Retinal pigment epithelial cell (primary cell): Measurements from ENCODE around the gene TFF3.

Experiments
- DNase-seq: peaks from one replicate; pipeline ENCODE4 v3.0.0-alpha.2; 2010; ENCODE audit warnings: low read depth
- H3K4me3 ChIP-seq: 2 replicates; pipeline ENCODE4 v1.5.1; 2011; ENCODE audit warnings: mild to moderate bottlenecking, low read length, control low read depth, moderate library complexity
- CTCF ChIP-seq: conservative IDR thresholded peaks from 2 replicates; pipeline ENCODE4 v1.5.1; 2011; ENCODE audit warnings: low read depth, low read length, control low read depth, inconsistent platforms

Gene TFF3

DNA sequence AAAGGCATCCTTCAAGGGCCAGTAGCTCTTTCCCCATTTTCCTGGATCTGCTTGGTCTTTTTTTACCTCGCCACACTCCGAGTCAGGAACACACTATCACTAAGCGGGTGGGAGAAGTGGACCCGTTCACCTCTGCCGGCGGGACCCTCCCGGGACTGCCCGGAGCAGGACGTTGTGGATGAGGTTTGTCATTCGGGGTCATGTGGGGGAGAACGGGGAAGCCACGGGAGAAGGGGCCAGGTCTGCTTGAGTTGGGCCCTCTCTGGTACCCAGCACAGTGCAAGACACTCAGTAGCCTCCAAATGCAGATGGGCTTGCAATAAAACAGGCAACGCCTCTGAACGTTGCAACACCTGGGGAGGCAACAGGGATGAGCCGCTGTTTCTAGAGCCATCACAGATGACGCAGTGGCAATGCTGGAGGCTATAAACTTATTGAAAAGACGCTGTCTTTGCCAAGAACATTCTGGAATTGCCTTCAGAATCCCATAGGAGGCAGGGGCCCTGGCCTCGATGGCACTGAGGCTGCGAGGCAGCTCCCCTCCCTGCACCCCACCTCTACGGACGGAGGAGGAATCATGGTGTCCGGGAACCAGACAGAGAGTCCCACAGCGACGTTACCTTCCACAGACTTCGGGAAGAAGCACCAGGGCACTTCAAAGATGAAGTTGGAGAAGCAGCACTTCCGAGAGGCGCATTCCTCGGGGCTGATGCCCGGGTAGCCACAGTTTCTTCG lies 31.8 kb upstream of the TFF3 start:
- DNase-seq = no peak
- H3K4me3 ChIP-seq = no peak overlapping the region
- TF ChIP-seq CTCF = no peak

DNA sequence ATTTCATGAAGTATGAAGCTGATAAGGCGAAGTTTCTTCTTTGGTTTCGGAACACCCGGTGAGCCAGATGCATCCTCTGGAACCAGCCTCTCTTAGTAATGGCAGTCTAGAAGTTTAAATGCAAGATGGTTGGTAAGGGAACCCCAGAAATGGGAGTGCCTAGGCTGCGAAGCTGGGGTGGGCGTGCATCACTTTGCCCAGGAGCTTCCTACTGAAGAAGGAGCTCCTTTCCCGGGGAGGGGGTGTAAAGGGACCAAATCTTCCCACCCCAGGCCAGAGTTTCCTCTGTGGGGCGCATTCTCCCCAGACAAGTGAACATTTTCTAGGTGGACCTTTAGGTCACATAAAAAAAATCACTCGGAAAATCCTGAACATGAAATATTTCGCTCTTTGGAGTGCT lies 31.2 kb upstream of the TFF3 start:
- H3K4me3 ChIP-seq = no peak overlapping the region
- TF ChIP-seq CTCF = no peak
- no peak for DNase-seq

DNA sequence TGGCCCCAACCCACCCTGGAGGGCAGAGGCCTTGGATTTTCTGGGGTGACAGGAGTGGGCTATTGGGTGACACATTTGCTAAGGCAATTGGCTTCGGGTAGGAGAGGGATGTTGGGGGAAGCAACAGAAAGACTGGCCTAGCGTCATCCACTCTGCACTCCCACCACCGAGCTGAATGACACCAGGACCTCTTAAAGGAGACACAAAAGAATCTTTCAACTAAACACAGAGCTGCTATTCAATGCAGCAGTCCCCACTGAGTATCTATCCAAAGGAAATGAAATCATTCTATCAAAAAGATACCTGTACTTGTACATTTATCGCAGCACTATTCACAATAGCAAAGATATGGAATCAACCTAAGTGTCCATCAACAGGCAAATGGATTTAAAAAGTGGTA lies 29.4 kb upstream of the TFF3 start:
- H3K4me3 ChIP-seq = no peak overlapping the region
- no peak for DNase-seq
- no peak for TF ChIP-seq CTCF

- no peak for TF ChIP-seq CTCF
- no peak for DNase-seq
- H3K4me3 ChIP-seq = no peak overlapping the region
These were observed 28.8 kb upstream of the TFF3 start for GRCh38 chr21:42343963-42344510.

DNA sequence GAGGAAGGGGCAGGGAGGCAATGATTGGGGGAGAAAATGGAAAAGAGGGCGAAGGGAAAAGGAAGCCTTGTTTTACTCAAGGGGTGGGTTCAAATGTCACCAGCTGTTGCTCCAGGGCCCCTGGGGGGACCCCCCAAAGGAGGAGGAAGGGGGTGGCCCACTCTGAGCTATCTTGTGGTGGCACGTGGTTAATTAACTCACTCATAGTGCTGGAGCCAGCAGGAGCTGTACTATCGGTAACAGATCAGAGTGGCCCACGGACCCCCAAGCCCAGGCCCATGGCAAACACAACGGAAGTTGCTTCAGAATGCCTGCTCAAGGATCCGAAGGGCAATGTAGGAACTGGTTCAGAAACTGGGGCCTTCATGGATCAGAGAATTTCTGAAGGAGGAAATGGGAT lies 28.3 kb upstream of the TFF3 start:
- TF ChIP-seq CTCF = no peak
- no peak overlapping the region for H3K4me3 ChIP-seq
- no peak for DNase-seq

- TF ChIP-seq CTCF = no peak
- DNase-seq = no peak
- H3K4me3 ChIP-seq = no peak overlapping the region
These were observed 27.9 kb upstream of the TFF3 start for GRCh38 chr21:42343101-42343500.

- DNase-seq = no peak
- H3K4me3 ChIP-seq = no peak overlapping the region
- no peak for TF ChIP-seq CTCF
These were observed 26.8 kb upstream of the TFF3 start for GRCh38 chr21:42341776-42342542.
